ENCODE data around the gene ZNF670.
"Not testable (repeated sequence)": the region's sequence is repeated elsewhere in the genome, so short reads cannot be mapped to it uniquely, and the experiment has no call there.

The ZNF670 gene

DNA sequence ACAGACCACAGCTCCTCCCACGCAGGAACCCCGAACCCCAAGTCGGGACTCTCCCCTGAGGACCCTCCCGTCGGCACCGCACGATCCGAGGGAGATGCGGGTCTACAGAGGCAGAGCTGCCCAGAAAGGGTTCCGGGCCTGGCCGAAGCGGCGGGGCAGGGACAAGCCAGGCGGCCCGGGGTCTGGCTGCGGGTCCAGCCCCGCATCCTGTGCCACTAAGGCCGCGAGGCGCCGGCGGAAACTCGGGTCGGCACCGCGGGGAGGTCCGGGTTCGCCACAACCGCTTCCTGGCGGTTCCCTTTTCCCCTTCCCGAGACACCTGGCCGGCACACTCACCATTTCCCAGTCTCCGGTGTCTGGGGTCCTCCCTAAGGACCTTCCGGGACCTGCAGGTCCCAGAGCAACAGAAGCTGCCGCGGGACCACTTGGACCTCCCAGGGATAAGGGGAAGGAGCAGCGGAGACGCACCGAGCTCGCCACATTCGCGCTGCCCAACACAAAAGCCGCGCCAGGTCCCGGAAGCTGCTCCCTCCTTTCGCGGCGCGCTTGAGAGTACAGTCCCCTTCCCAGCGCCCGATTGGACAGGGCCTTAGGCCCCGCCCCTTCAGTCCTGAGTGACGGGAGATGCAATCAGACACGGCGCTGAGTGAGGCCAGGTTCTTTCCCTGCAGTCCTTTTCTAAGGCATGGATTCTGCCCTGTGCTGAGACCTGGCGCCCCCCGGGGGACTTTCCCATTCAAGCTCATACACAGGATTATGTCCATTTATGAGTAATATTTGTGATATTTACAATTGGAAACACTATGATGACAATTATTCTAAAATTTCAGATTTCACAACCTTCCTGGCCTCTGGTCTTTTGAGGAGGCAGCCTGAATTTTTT lies at the start of gene ZNF670:
Gene ZNF670, minus strand, starts transcription at position 554 of the 883 bp plus-strand sequence. Its CDS starts 215 bp downstream, at position 339.
- peak; percentile 95 for DNase-seq

DNA sequence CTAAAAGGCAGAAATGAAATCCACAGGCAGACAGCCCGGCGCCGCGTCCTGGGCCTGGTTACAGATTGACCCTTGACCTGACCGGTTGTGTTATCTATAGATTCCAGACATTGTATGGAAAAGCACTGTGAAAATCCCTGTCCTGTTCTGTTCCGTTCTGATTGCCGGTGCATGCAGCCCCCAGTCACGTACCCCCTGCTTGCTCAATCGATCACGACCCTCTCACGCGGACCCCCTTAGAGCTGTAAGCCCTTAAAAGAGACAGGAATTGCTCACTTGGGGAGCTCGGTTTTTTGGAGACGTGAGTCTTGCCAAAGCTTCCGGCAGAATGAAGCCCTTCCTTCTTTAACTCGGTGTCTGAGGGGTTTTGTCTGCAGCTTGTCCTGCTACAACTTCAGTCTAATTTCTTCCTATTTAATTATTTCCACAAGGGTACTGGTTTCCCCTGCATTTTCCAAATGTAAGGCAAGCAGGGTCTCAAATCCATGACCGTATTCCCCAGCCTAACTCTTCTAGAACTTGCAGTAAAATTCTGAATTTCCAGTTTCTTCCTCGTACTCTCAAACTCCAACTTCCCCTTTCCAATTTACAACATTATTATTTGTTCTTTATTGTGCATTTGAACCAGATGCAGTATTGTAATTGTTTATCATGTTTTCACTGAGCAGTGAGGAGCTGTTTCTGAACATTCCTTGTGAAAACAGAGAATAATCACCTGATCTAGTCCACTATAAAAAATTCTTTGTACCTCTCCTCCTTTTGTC lies 49.1 kb upstream of the ZNF670 start:
- DNase-seq: not testable (repeated sequence)

DNA sequence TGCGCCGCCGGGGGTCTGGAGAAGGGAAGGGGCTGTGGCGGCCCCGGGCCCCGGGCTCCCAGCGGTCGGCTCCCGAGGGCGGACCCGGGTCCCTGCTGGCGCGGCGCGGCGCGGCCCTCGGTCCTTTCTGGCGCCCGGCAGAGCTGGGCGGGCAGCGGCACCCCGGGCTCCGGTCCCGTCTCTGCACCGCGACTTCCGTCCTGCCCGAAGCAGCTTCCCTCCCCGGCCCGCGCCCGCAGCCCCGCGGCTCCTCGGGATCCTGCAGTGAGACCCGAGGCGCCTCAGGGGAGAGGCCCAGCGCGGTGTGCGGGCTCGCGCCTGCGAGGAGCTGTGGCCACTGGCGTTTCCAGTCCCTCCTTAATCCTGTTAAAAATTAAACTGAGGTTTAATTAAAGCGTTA lies 48.0 kb upstream of the ZNF670 start:
- not testable (repeated sequence) for DNase-seq

DNA sequence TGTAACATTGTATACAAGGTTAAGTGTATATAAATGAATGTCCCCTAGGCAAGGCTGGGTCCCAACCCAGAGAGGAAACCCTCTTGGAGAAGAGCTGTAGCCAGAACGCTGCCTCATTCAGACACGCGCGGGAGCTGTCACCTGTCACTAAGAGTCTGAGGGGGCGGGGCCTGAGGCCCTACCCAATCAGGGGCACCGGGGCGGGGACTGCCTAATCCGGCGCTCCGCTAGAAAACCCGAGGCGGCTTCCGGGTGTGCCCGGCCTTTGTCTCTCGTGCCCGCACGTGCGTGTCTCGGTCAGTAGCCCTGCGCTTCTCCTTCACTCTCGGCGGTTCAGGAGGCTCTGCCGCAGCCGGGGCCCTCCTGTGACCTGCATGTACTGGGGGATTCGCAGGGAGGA lies 47.6 kb upstream of the ZNF670 start:
- not testable (repeated sequence) for DNase-seq

DNA sequence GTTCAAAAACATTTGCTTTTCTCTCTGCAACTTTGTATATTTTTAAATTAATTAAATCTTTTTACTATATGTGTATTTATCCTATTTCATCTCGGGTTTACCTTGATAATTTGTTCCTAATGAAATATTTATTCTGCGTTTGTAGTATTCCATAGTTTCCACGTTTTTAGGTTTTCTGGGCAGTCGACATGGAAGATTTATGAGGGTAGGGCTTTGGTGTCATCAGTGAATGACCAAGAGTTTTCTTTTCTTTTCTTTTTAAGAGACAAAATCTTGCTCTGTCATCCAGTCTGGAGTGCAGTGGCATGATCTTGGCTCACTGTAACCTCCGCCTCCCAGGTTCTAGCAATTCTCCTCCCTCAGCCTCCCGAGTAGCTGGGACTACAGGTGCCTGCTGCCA lies 42.8 kb upstream of the ZNF670 start:
- DNase-seq: no peak

DNA sequence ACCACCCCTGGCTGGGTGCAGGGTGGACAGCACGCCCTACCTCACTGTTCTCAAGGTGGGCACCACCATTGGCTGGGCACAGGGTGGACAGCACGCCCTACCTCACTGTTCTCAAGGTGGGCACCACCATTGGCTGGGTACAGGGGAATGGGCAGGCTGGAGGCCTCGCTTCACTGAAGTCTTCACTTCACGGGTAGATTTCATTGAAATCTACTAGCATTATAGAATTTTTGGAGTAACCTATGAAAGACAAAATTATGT lies 41.7 kb upstream of the ZNF670 start:
- not testable (repeated sequence) for DNase-seq

DNA sequence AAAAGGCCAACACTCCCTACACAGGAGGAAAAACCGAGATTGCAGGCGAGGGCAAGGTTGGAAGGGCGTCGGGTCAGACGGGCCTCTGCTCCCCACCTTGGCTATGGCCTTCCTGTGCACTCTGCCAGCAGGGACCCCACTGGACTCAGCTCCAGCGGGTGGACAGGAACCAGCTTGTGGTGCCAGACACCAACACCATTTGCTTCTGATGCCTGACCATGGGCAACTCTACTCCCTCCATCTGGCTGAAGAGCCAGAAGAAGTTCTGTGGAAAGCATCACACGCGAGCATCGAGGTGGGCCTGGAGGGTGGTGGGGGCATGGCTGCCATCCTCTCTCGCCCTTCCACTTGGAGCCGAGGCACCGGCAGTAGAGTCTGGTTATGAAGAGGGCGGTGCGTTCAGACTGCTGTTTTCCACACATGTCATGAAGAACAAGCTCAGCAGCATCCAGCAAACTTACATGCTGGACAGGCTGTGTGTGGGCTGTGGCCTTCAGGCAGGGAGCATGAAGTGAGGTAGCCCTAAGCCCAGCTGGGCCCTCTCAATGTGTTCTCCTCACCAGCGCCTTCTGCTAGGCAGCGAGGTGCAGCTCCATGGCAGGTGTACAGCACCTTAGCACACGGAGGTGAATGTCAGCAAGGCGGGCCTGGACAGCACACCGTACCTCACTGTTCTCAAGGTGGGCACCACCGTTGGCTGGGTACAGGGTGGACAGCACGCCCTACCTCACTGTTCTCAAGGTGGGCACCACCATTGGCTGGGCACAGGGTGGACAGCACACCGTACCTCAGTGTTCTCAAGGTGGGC lies 41.2 kb upstream of the ZNF670 start:
- DNase-seq: no peak

DNA sequence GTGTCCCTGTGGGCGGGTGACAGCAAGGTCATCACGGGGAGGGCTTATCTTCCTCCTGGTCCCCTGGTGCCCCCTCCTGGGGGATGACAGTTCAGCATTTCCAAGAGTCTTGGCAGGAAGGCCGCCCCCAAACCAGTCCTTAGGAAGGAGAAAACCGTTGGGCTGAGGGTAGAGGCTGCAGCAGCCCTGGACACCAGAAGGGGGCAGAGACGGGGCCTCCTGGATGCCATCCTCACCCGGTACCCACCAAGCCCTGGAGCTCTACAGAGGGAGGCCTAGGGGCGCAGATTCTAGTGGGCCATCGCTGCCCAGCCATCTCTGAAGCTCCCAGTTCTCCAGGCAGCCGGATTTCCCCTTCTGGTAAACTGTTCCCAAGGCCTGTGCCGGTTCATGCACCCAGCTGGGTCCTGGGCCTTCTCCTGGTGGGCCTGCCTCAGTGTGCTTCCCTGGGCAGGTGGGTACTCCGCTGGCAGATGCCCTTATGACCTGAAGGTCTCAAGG lies 40.4 kb upstream of the ZNF670 start:
- peak; percentile 70 for DNase-seq

DNA sequence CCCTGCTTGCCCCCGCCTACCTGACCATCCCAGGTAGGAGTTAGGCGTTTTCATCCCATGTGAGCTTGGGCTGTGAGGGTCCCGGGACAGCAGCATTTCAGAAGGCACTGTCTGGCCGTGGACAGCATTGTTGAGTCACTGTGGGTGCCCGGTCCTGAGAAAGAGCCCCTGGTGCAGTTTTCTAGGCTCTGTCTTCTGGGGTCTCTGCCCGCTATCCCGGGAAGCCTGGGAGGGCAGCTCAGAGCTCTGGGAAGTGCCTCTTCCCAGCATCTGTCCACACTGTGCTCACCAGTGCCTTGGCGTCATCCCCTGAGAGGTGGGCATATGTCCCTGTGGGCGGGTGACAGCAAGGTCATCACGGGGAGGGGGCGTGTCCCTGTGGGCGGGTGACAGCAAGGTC lies 36.9 kb upstream of the ZNF670 start:
- no peak for DNase-seq

DNA sequence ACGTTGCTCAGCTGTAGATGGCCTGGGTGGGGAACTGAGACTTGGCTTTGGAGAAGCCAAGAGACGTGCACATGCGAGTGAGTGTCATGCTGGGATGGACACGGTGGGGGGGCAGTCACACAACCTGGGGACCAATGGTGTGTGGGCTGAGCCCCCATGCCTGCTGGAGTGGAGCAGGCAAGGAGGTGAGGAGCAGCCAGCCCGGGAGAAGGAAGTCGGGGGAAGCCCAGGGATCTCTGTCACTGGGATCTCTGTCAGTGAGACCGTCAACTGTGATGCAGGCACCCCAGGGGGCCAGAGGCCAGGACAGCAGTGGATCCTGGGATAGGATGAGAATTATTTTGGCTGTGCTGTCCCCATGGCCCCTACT lies 36.5 kb upstream of the ZNF670 start:
- DNase-seq: no peak

DNA sequence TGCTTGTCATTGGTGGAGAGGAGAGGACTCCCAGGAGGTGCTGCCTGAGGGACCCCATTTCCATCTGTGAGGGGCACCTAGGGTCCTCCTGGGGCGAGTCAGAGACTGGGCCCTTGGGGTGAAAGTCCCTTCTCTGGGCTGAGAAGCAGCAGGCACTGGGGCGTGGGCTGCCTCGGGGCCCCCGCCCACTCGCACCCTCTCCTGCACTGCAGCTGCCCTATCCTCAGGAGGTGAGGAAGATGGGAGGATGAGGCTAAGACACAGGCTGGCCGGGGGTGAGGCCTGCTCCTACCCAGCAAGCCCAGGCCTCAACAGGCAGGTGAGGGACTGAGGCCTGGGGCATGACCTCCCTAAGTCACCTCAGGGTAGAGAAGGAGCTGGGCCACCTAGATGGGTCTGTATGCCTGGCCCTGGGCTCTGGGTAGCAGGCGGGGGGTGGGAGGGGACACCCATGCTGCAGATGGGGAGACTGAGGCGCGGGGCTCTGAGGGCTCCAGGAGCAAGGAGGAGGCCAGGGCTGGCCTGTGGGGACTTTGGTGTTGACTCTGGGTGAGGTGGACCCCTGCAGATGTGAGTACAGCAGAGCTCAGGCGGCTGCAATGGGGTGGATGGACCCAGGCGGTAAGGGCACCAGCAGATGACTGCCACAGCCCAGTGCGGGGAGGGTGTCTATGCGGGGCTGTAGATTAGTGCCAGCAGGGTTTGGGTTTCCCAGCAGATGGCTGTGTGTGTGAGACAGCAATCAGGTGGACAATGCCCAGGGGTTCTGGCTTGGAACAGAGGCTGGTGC lies 35.9 kb upstream of the ZNF670 start:
- no peak for DNase-seq

DNA sequence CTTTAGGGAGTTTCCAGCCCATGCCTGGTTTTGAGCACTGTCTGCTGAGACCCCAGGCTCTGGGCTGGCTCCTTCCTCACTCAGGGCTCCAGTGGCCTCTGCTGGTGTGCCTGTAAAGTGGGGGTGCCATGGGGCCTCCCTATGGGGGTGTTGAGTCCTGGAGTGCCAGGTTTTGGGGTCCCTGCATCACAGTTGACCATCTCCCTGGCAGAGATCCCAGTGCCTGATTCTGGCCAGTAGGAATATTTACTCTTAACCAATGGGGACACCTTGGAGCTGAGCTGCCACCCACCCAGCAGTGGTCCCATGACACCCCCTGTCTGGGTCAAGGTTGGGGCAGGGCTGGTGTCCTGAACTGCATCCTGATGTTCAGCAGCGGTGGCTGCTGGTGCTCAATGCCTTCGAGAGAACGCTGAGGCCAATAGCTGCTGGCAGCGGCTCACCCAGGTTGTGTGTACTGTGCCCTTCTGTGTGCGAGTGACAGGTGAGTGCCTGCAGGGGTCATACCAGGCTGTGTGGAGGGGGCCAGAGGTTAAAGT lies 35.2 kb upstream of the ZNF670 start:
- DNase-seq: no peak

DNA sequence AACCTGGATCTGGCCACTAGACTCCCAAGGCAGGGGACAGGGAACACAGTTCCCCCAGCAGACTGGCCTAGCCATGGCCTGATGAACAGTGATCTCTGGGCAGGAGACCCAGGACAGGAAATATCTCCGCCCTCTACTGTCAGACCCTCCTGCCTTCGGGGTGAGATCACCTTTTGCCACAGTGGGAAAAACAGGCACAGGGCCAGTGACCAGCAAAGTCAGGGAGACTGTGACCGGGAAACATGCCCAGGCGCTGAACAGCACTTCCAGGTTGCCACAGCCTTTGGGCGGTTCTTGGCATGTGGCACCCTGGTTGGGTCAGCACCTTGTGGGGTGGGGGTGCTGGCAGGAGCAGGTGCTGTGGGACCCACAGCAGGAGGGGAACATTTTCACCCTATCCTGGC lies 34.5 kb upstream of the ZNF670 start:
- DNase-seq: no peak

DNA sequence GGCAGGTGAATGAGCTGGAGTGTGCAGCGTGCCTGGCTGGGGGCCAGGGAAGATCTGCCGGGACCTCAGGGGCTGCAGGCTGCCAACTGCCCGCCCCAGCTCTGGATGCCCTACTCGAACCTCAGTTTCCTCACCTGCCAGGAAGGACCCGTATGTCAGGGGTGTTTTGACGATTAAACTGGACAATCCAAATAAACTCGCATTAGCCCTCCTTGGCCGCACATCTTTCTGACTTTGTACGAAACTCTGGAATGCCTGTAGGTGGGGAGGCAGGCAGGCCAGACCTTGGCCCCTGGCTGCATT lies 33.8 kb upstream of the ZNF670 start:
- DNase-seq: no peak

DNA sequence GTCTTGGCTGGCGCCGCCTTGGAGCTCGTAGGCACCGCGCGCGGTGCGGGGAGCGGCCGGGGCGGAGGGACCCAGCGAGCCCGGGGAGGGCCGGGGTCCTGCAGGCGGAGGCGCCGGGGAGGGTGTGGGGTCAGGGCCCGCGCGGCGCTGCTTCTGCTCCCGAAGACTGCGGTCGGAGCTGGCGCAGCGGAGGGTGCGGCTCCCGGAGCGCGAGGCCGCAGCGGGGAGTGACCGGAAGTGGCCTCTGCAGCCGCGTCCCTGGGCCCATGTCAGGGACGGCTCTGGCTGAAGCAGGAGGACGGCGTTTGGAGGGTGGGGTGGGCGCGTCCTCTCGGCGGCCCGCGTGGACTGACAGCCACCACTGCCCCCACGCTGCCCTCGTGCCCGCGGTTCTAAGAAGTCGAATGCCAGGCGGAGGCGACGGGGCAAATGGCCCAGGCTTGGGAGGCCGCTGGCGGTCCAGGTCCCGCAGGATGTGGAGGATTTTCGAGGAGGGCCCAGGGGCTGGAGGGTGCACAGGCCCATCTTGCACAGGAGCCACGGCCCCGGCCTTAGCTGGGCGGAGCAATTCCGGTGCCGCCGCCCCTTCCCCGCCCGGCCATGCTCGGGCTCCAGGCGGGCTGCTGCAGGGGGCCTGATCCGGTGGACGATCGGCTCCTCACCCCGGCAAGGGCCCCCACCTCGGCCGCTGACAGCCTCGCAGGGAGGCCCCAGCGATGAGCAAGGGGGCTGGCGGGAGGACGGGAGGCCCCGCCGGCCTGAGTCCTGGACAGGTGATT lies 33.3 kb upstream of the ZNF670 start:
- no peak for DNase-seq

DNA sequence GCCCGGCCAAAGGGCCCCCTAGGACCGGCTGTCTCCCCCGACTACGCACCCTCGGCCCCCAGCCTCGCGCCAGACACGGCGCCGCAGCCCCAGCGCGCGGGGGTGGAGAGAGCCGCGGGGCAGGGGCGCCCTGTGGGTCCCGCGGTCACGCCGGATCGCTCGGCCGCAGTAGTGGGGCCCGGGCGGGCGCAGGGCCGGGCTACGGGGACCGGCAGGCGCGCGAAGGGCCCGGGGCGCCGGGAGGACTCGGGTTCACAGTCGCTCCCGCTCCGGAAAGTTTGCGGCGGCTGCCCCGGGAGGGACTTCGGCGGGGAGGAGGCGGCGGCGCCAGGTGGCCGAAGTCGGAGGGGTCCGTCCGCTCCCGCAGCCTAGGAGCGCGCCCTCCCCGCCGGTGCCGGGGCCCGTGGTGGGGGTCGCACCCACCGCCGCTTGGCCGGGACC lies 32.7 kb upstream of the ZNF670 start:
- DNase-seq: no peak

DNA sequence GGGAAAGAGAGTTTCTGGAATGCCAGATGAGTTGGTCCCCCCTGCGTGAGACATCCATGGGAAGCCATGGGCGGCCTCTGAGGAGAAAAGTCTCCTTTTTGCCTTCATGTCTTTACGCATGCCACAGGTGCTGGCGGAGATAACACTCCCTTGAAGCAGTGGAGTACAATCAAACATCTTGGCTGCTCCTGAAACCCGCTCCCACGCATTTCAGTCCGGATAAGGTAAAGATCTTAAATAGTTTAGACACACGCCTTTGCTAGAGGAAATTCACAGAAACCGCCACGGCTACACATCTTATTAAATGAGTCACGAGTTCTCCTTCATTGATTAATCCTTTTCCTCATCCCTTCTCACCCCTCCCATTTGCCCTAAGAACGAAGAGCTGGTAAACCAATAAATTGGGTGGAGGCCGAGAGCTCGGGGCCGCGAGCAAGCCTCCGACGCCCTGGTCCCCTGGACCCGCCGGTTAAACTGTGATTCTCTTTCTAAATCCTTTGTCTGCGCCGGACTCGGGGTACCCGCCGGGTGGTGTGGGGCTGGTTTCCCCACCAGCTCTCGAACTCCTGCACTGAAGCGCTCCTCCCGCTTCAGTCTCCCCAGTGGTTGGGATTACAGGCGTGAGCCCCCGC lies 32.1 kb upstream of the ZNF670 start:
- peak; percentile 71 for DNase-seq

DNA sequence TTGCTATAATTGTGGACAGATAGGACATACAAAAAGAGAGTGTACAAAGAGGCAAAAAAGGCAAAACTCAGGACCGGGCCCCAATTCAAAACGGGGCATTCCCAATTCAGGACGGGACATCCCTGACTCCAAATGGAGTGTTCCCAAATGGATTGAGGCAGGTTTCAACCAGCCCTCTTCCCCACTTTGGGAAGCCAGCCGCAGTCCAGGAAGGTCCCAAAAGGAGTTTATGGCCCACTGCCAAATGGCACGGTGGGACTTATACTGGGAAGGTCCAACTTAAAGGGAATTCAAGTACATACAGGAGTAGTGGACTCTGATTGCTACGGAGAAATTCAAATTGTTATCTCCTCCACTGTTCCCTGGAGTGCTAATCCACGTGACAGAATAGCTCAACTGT lies 29.1 kb upstream of the ZNF670 start:
- no peak for DNase-seq

DNA sequence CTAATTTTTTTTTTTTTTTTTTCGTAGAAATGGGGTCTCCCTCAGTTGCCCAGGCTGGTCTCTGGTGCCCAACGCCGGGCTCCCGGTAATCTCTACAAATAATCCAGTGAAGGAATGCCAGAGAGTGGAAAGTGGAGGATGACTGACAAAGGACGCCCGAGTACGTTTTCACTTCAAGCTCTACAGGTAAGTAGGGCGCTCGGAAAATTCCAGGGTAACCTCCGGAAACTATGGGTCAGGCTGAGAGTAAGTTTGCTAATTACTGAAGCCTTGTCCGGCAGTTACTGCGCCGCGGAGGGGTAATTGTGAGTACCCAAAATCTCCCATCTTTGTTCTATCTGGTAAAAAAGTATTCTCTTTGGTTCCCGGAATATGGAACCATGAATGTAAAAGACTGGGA lies 27.4 kb upstream of the ZNF670 start:
- no peak for DNase-seq

DNA sequence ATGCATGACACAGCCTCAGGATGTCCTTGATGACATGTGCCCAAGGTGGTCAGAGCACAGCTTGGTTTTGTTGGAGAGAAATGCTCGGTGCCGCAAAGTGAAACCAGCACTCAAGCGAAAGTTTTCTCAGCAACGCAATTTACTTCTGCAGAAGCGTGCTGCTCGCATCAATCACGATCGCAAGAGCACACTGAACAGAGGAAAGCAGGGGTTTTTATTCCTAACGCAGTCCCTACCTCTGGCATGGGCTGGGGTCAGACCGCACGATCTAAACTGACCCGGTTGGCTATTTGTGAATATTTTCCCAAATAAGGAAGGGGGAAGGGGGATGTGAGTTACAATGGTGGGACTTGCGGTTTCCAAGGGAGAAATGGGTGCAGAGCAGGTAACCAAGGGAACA lies 26.4 kb upstream of the ZNF670 start:
- no peak for DNase-seq
